GM19351 (cell line): ENCODE results near the gene ANGEL2.
A peak's percentile ranks its signal among the peaks of the same experiment; 100 is the strongest.
"Not testable (repeated sequence)": the region's sequence is repeated elsewhere in the genome, so short reads cannot be mapped to it uniquely, and the experiment has no call there.

Experiments
- ATAC-seq: cut with Tn5 transposase; IDR thresholded peaks from one replicate; pipeline ENCODE4 v1.9.1; 2021; ENCODE audit warnings: mild to moderate bottlenecking, moderate library complexity; ENCODE audit not compliant: unreplicated experiment

ANGEL2 gene

GRCh38 chr1:212976586-212976985 lies 39.1 kb downstream of the ANGEL2 start:
- no peak for ATAC-seq

DNA sequence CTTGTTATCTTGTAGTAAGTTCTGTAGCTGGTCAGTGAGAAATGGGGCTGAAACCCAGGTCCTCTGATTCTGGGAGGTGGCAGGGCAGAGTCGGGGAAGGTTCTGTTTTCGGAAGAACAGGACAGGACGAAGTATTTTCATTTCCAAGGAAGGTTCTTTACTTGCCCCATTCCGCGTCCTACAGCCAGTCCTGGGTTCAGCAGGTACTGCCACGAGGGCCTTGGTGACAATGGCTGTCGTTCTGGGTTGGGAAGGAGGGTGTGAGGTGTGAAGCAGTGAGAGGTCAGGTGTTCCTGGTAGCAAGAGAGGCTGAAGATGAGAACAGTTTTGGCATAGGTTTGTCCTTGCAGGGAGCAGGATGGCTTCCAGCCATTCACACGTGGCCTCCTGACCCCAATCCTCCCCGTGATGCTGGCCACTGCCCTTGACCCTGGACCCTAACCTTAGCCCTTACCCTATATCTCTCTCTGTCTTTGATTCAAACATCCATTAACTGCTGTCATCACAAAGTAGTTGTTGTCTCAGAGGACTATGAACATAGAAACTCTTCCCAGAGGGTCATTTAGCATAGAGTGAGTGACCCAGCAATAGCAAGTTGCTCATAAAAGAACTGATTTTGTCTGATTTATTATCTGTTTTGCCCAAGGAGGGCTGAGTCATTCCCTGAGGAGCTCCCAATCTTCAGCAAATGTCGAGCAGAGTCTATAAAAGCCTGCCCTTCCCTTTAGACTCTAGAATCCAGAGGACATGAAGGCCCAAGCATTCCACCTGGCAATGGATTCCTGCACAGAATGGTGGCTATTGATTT lies 40.4 kb downstream of the ANGEL2 start:
- no peak for ATAC-seq

DNA sequence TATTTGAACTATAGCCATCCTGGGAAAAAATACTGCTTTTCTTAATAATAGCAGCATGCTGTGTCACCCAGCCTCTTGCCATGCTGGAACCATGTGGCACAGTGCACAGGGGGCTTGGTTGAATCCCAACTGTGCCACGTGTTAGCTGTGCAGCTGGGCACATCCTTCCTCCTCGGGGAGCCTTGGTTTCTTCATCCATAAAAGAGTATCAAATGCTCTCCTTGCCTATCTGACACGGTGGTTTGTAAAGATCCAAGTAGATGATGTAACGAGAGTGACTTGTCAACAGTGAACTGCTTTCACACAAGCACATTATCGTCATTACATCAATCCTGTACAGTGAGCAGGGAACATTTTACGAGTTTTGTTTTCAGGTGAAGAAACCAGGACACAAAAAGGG lies 41.0 kb downstream of the ANGEL2 start:
- no peak for ATAC-seq

GRCh38 chr1:212973899-212974298 lies 41.8 kb downstream of the ANGEL2 start:
- ATAC-seq: no peak

DNA sequence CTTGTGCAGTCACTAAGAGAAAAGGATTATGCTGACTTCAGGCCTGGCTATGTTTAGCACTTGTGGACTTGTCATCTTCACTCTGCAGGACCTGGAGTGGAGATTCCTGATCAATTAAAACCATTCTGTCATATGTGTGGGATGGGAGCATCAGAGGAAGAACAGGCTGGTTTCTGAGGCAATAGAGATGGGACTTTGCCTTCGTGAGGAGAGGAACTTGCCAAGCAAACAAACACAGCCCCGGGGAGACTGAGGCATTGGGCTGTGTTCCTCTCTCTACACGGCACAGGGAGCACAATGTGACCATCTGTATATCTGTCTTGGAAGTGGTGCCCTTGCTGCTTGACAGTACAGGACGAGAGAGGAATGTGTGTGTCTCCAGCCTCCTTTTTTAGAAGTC lies 42.2 kb downstream of the ANGEL2 start:
- ATAC-seq: no peak

DNA sequence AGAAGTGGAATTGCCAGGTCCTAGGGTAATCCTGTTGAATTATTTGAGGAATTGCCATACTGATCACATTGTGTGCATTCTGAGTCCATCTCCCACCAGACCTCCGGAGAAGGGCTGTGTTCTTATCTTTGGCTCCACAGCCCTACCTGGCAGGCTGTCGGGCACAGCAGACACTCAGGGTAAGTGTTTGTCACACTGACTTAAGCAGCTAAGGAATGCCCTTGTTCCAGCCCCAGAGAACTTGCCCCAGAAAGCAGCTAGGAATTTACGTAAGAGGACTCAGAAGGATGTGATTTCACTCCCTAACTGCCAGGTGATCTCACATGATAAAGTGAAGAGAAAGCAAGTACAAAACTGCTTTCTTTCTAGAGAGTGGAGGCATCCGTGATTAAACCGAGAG lies 44.4 kb downstream of the ANGEL2 start:
- no peak for ATAC-seq

GRCh38 chr1:212970085-212970484 lies 45.6 kb downstream of the ANGEL2 start:
- no peak for ATAC-seq

DNA sequence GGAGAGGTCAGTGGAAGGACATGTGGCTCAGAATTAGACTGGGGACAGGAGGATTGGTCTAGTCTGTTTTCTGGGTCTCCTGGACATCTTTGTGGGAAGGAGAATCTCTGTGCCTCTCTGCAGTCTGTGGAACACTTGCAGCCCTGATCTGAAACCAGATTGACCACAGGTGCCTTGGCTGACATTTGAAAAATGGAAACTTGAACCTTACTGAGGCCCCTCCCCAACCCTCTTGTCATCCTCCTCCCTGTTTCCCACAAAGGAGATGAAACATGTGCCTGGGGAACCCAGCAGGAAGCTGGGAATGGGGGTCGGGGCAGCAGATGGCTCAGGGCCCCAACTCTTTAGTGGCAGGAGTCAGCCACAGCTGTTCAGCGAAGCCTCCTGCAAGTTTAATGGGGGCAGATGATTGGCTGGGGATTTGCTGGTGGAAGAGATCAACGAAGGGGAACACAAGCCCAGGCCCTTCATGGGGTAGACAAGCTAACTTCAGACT lies 47.3 kb downstream of the ANGEL2 start:
- peak; percentile 74 for ATAC-seq

DNA sequence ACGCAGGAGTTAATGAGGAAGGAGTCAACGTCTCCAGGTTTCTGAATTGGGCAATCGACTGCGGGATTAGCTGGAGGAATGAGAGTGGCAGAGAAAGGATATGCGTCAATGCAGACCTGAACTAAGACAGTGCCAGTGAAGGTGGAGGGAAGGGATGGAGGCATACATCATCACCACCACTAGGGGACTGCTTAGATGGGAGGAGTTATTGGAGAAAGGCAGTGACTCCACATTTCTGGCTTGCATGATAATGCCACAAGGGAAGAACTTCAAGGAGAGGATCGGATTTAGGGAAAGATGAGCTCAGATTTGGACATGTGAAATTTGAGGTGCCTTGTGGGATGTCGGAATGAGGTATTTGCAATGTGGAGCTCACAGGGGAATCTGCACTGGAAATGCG lies 47.9 kb downstream of the ANGEL2 start:
- ATAC-seq: peak; percentile 78

GRCh38 chr1:212966616-212967015 lies 49.1 kb downstream of the ANGEL2 start:
- ATAC-seq: no peak

- ATAC-seq: not testable (repeated sequence)
These were observed 50.7 kb downstream of the ANGEL2 start for GRCh38 chr1:212964993-212965392.

DNA sequence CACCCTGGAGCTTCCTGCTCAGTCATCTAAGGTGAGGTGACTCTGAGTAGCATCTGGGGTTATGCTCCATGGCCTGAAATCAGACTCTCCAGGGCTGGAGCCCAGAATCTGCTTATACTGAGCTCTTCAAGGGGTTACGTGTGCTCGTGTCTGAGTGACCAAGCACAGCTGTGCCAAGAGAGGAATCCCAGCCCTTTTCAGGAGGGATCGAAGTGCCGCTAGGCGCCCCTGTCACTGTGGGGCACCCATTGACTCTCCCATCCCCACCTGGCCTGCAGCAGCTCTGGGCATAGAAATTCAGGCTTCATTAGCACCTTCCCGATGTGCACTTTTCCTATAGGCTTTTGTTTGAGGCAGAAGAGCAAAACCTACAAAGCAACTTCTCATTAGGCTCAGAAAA lies 51.6 kb downstream of the ANGEL2 start:
- ATAC-seq: no peak

DNA sequence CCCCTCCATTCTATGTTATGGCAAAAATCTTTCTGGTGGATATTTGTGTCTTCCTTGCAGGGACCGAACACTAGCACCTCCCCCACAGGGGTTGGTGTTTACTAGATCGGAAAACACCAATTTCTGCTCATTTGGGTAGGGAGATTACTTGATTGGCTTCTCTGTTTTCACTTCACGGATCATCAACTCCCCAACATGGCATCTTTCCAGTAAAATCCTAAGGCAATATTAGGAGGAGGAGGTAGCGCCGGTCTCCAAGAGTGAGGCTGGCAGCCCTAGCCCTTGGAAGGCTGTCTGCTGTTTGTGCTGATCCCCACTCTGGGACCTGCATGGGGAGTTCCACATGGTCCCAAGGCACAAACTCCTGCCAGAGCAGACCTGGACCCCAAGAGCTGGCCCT lies 53.2 kb downstream of the ANGEL2 start:
- no peak for ATAC-seq

DNA sequence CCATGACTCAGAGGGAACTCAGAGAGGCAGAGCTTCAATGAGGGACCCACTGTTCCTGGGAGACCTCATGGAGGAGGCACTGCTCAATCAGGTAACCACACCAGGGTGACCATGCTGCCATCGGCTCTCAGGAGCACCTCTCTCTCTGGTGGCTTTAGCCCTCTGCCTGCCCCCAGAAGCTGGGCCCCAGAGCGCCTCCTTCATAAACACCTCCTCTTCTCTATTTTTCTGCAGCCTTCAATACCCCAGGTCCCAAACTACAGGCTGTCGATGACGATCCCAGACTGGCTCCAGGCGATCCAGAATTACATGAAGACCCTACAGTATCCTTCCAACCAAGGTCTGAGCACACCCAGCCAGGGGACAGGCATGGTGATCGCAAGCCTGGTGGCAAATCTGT lies 54.7 kb downstream of the ANGEL2 start:
- no peak for ATAC-seq

GRCh38 chr1:212959266-212960220 lies 56.1 kb downstream of the ANGEL2 start:
- ATAC-seq: peak; percentile 88

DNA sequence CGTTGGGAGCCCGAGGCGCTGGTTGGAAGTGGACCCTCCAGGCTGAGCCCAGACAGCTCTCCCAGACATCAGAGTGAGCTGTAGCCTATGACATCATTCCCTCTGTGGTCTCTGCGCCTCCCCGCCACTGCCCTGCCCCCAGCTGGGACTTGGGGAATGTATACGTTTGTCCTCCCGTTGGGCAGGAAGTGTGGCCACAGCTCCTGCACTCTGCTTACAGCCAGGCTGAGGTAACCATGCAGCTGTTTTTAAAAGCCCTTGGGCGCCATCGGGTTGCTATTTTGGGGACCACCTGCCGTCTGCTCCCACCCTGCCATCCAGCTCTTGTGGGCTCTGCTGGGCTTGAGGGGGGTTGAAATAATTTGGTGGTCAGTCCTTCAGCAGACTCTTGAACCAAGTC lies 57.5 kb downstream of the ANGEL2 start:
- ATAC-seq: no peak

DNA sequence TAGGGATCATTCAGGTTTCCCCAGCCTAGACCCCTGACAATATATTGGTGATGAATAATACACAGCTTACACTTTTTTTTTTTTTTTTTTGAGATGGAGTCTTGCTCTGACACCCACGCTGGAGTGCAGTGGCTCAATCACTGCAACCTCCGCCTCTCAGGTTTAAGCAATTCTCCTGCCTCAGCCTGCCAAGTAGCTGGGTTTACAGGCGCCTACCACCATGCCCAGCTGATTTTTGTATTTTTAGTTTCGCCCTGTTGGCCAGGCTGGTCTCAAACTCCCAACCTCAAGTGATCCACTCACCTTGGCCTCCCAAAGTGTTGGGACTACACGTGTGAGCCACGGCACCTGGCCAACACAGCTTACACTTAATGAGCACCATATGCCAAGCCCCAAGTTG lies 58.1 kb downstream of the ANGEL2 start:
- no peak for ATAC-seq

DNA sequence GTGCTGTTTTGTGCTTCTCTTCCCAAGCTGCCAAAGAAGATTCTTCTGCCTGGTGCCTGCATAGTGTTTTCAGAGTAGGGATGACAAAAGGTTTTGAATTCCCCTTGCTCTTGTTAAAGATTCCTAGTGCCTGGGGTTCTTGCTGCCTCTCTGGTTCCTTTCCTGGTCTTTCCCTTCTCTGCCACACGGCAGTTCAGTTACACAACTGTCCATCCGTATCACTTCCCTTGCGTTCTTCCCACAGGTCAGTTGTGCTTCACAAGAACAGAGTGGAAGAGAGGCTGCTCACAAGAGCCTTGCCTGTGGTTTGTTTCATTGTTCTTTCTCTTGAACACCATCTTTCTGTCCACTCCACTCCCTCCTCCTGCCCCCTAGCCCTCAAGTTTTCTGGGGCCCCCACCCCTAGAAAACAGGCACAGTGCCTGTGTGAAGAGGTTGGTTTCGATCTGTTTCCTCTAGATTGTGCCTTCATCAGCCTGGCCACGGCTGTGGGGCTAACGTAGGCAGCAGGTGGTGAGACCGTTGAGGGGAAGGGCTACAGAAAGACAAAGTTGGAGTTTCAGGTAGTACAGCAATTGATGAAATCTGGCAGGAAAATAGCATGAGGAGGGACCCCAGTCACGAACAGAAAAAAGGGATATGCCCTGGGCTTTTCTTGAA lies 59.6 kb downstream of the ANGEL2 start:
- no peak for ATAC-seq

- no peak for ATAC-seq
These were observed 60.6 kb downstream of the ANGEL2 start for GRCh38 chr1:212955098-212955497.

GRCh38 chr1:212954514-212954913 lies 61.2 kb downstream of the ANGEL2 start:
- no peak for ATAC-seq

DNA sequence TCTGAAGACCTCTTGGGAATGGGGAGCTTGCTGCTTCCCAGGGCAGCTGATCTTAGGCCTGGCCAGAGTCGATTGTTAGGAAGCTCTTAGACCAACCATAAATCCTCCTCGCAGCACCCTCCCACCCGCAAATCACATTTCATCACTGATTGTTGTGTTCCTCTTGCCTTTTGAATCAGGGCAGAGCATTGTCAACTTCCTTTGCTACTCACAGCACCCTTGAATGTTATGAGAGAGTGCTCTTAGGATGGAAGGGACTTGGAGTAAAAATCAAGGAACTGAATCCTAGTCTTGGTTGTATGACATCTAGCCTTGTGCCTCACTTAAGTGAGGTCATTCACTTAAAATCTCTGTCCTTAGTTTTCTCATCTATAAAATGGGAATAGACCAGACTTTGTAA lies 62.3 kb downstream of the ANGEL2 start:
- no peak for ATAC-seq
